B cell (primary cell): ENCODE results near the gene MMP14. TPM values are rescaled to one million over a fixed set of nuclear protein-coding genes. Genes with fewer than 3 reads are reported as not detected.

Experiments
- ATAC-seq: fragments of 200-7000 bp; cut with Tn5 transposase; one replicate; pipeline ENCODE4 v1.10.0; 2021; ENCODE audit warnings: low read depth, mild to moderate bottlenecking, moderate number of reproducible peaks, moderate library complexity
- CTCF ChIA-PET: fragments of 350-600 bp; sonication (Branson Sonifier 250); formaldehyde crosslinking; loops from one replicate; lab custom pipeline; 2021; ENCODE audit warnings: antibody characterized with exemption, inconsistent platforms; lab: Charles Lee
- POLR2A ChIA-PET: fragments of 350-600 bp; sonication (Branson Sonifier 250); formaldehyde crosslinking; loops from one replicate; lab custom pipeline; 2021; ENCODE audit warnings: antibody characterized with exemption; lab: Charles Lee
- DNase-seq: peaks from one replicate; pipeline ENCODE4 v3.0.0; 2013
- H2AFZ ChIP-seq: 2 replicates; pipeline ENCODE4 v1.6.1; 2012; ENCODE audit warnings: mild to moderate bottlenecking, low read depth, low read length; ENCODE audit not compliant: insufficient read depth, poor library complexity, severe bottlenecking
- H3K27ac ChIP-seq, 2 donors: 1 replicate in 1 of 2; 2 replicates in 1 of 2; pipeline ENCODE4 v1.5.1; 2012 to 2013; ENCODE audit warnings: low read length in 2 of 2, mild to moderate bottlenecking in 2 of 2, moderate library complexity in 1 of 2
- H3K27me3 ChIP-seq, 4 experiments: fragments of 200-600 bp in 1 of 4; sonication (generic) in 1 of 4; replicated peaks in 1 of 4; 1 replicate in 2 of 4; 2 replicates in 2 of 4; pipeline versions ENCODE4 v1.6.1 to v1.7.0; 2013 to 2016; ENCODE audit warnings: low read length in 3 of 4, mild to moderate bottlenecking in 2 of 4, mixed read lengths in 1 of 4, moderate library complexity in 1 of 4; ENCODE audit not compliant: insufficient read depth in 4 of 4, control insufficient read depth in 3 of 4; ENCODE audit errors: control extremely low read depth in 1 of 4
- H3K36me3 ChIP-seq, 2 experiments: replicated peaks in 1 of 2; 1 replicate in 1 of 2; 2 replicates in 1 of 2; pipeline versions ENCODE4 v1.6.1 to v1.7.1; 2013; ENCODE audit warnings: low read length in 1 of 2; ENCODE audit not compliant: insufficient read depth in 2 of 2, control insufficient read depth in 1 of 2; ENCODE audit errors: control extremely low read depth in 1 of 2, extremely low read depth in 1 of 2
- H3K4me1 ChIP-seq, 2 donors: fragments of 200-600 bp in 1 of 2; sonication (generic) in 1 of 2; 1 replicate in 1 of 2; 2 replicates in 1 of 2; pipeline versions ENCODE4 v1.5.1 to v1.6.1; 2013 to 2017; ENCODE audit warnings: low read length in 2 of 2; ENCODE audit not compliant: control insufficient read depth in 2 of 2, insufficient read depth in 2 of 2
- H3K4me2 ChIP-seq: replicated peaks from 2 replicates; pipeline ENCODE3; 2012; ENCODE audit warnings: mild to moderate bottlenecking, low read depth, low read length; ENCODE audit not compliant: poor library complexity, severe bottlenecking
- H3K4me3 ChIP-seq, 5 experiments: fragments of 200-600 bp in 1 of 5; sonication (generic) in 1 of 5; 1 replicate in 3 of 5; 2 replicates in 2 of 5; pipeline versions ENCODE4 v1.5.1 to v1.7.0; 2011 to 2016; ENCODE audit warnings: low read length in 4 of 5, mild to moderate bottlenecking in 4 of 5, low read depth in 2 of 5, control low read depth in 1 of 5, moderate library complexity in 1 of 5; ENCODE audit not compliant: insufficient read depth in 1 of 5; ENCODE audit errors: control extremely low read depth in 1 of 5, extremely low read depth in 1 of 5
- H3K79me2 ChIP-seq: fragments of 200-600 bp; sonication (generic); one replicate; pipeline ENCODE4 v1.6.0; 2016; ENCODE audit warnings: low read length; ENCODE audit not compliant: control insufficient read depth, insufficient read depth
- H3K9ac ChIP-seq: fragments of 200-600 bp; sonication (generic); 2 replicates; pipeline ENCODE4 v1.6.1; 2017; ENCODE audit warnings: mild to moderate bottlenecking, low read length, moderate library complexity
- H3K9me3 ChIP-seq, 3 donors: one replicate each; pipeline versions ENCODE4 v1.6.1 to v1.7.1; 2013; ENCODE audit warnings: low read length in 2 of 3; ENCODE audit not compliant: control insufficient read depth in 2 of 3, insufficient read depth in 1 of 3; ENCODE audit errors: control extremely low read depth in 1 of 3
- H4K20me1 ChIP-seq: 2 replicates; pipeline ENCODE4 v1.6.0; 2012; ENCODE audit warnings: mild to moderate bottlenecking, low read length; ENCODE audit not compliant: insufficient read depth, control insufficient read depth, poor library complexity, severe bottlenecking
- H3K27ac Mint-ChIP-seq: one replicate; pipeline ENCODE4 v1.8.0; 2021; ENCODE audit warnings: mixed read lengths
- H3K27me3 Mint-ChIP-seq: one replicate; pipeline ENCODE4 v1.8.0; 2021; ENCODE audit warnings: mixed read lengths
- H3K4me1 Mint-ChIP-seq: one replicate; pipeline ENCODE4 v1.8.0; 2021; ENCODE audit warnings: mixed read lengths
- H3K4me3 Mint-ChIP-seq: one replicate; pipeline ENCODE4 v1.8.0; 2021; ENCODE audit warnings: mixed read lengths
- H3K9me3 Mint-ChIP-seq: one replicate; pipeline ENCODE4 v1.8.0; 2022; ENCODE audit warnings: mixed read lengths; ENCODE audit not compliant: insufficient read depth
- EZH2 ChIP-seq: IDR thresholded peaks from 2 replicates; pipeline ENCODE4 v1.6.1; 2012; ENCODE audit warnings: borderline replicate concordance, low read depth, mild to moderate bottlenecking, moderate library complexity, low read length; ENCODE audit not compliant: insufficient read depth, poor library complexity, severe bottlenecking
- WGBS: methylation state at CpG from one replicate; pipeline ENCODE4 v1.1.5; 2013; ENCODE audit warnings: missing lambda C conversion rate; ENCODE audit not compliant: insufficient coverage; 5-methylcytosine and 5-hydroxymethylcytosine counted together
- intact Hi-C: fragments of 100-400 bp; cut with micrococcal nuclease; formaldehyde crosslinking; loops from one replicate; pipeline ENCODE4 v1.10.0; 2022
- polyA plus RNA-seq: library from polyadenylated mRNA; depleted of rRNA; stranded (reverse); fragments of >200 nt; gene quantifications from 2 replicates; pipeline ENCODE4 v1.2.3, GENCODE V29; 2012
- total RNA-seq, 2 donors: library from RNA; stranded (reverse); fragments of 120-200 nt in 1 of 2; gene quantifications; 1 replicate in 1 of 2; 2 replicates in 1 of 2; pipeline versions ENCODE4 v1.2.3 to v1.2.4, GENCODE V29; 2013 to 2022
- TF ChIP-seq, protein P1 (sequence below): fragments of 200-600 bp; IDR thresholded peaks from one replicate; pipeline ENCODE4 v1.8.0; 2022; ENCODE audit warnings: antibody characterized with exemption, mild to moderate bottlenecking

Gene MMP14
- total and polyA plus RNA-seq, 2 donors (not counting 1 experiment from before 2014, with no cell fraction given) = 1.0 to 3.5 TPM

- Histone ChIP-seq H3K9ac (no peak overlapping the region), H3K4me3 (no peak overlapping the region), H3K79me2 (no peaks in the 10 kb centered on the region), H4K20me1 (no peaks in the 10 kb centered on the region), H3K4me2 (no peak overlapping the region), H3K4me1 (no peaks in the 10 kb centered on the region), H2AFZ (no peak overlapping the region), H3K27me3 (peaks cover 0 to 29% (median 4%) of the 10 kb centered on the region in 4 experiments), H3K27ac (no peak overlapping the region), H3K9me3 (no peaks in the 10 kb centered on the region), H3K36me3 (no peaks in the 10 kb centered on the region)
- POLR2A ChIA-PET = interaction anchor here (0.7 kb wide), 1 partner anchor 49 kb away, joined by 7 read pairs; no protein-coding TSS in a partner anchor
- TF ChIP-seq EZH2 = no peak
- TF ChIP-seq, protein P1, sequence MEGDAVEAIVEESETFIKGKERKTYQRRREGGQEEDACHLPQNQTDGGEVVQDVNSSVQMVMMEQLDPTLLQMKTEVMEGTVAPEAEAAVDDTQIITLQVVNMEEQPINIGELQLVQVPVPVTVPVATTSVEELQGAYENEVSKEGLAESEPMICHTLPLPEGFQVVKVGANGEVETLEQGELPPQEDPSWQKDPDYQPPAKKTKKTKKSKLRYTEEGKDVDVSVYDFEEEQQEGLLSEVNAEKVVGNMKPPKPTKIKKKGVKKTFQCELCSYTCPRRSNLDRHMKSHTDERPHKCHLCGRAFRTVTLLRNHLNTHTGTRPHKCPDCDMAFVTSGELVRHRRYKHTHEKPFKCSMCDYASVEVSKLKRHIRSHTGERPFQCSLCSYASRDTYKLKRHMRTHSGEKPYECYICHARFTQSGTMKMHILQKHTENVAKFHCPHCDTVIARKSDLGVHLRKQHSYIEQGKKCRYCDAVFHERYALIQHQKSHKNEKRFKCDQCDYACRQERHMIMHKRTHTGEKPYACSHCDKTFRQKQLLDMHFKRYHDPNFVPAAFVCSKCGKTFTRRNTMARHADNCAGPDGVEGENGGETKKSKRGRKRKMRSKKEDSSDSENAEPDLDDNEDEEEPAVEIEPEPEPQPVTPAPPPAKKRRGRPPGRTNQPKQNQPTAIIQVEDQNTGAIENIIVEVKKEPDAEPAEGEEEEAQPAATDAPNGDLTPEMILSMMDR = no peak
- Mint-ChIP-seq H3K4me3 (no peak overlapping the region), H3K9me3 (no peaks in the 10 kb centered on the region), H3K27ac (no peak overlapping the region), H3K27me3 (peaks cover 8% of the 10 kb centered on the region), H3K4me1 (peaks cover 2% of the 10 kb centered on the region)
- 90% methylated on average over 19 of the region's 21 CpGs for WGBS
- no peak for DNase-seq
- no peak for ATAC-seq
- CTCF ChIA-PET = interaction anchor here (0.9 to 1.9 kb wide), 3 partner anchors 9 to 24 kb away, joined by 4 to 9 read pairs (median 4); no protein-coding TSS in a partner anchor
- intact Hi-C loops = no loop called here
Observed at GRCh38 chr14:22843123-22843925, 6.9 kb downstream of the MMP14 start.
